WTC11 (cell line): ENCODE results near the gene CAPN1.

Experiments used
- CTCF ChIP-seq: fragments of 200-600 bp; IDR thresholded peaks from 2 replicates; pipeline ENCODE4 v1.8.0; 2022; ENCODE audit warnings: antibody characterized with exemption
- ESRRA ChIP-seq: sonication (generic); formaldehyde crosslinking; IDR thresholded peaks from 2 replicates; pipeline ENCODE4 v1.8.1; 2022; ENCODE audit warnings: mild to moderate bottlenecking, missing genetic modification reagents, borderline replicate concordance
- NFYB ChIP-seq: sonication (generic); formaldehyde crosslinking; conservative IDR thresholded peaks from 2 replicates; pipeline ENCODE4 v1.8.0; 2022; ENCODE audit warnings: low read depth, missing genetic modification reagents
- SMAD4 ChIP-seq: sonication (generic); formaldehyde crosslinking; IDR thresholded peaks from 2 replicates; pipeline ENCODE4 v1.8.0; 2022; ENCODE audit warnings: mild to moderate bottlenecking, missing genetic modification reagents
- TF ChIP-seq, protein P1 (sequence below): sonication (generic); formaldehyde crosslinking; IDR thresholded peaks from 2 replicates; pipeline ENCODE4 v1.8.1; 2023; ENCODE audit warnings: mild to moderate bottlenecking, missing genetic modification reagents
- TF ChIP-seq, protein P2 (sequence below): sonication (generic); formaldehyde crosslinking; IDR thresholded peaks from 2 replicates; pipeline ENCODE4 v1.8.0; 2022; ENCODE audit warnings: mild to moderate bottlenecking, missing genetic modification reagents

DNA sequence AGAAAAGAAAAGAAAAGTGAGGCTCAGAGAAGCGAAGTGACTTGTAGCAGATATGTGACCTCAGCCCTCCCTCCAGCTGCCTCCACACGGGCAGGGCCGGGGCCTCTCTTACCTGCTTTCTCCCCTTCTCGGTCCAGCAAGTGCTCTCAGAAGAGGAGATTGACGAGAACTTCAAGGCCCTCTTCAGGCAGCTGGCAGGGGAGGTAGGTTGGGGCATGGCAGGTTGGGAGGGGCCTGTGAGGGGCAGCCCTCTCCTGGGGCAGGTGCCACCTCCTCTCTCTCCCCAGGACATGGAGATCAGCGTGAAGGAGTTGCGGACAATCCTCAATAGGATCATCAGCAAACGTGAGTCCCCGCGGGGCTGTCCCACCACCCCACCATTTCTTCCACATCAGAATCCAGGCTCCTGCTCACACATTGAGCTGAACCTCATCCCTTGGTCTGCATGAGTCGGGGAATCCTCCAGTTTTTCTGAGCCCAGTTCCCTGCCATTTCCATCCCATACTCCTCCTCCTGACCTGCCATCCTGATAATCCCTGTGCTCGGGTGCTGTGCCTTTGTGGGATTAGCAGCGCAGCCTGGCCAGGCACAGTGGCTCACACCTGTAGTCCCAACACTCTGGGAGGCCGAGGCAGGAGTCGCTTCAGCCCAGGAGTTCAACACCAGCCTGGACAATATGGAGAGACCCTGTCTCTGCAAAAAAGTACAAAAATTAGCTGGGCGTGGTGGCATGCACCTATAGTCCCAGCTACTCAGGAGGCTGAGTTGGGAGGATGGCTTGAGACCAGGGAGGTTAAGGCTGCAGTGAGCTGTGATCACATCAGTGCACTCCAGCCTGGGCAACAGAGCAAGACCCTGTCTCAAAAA is 26.4 kb downstream of the CAPN1 start:
- TF ChIP-seq CTCF = no peak
- no peak for TF ChIP-seq SMAD4 (CRISPR knock-in tag)
- no peak for TF ChIP-seq NFYB
- TF ChIP-seq, protein P1, sequence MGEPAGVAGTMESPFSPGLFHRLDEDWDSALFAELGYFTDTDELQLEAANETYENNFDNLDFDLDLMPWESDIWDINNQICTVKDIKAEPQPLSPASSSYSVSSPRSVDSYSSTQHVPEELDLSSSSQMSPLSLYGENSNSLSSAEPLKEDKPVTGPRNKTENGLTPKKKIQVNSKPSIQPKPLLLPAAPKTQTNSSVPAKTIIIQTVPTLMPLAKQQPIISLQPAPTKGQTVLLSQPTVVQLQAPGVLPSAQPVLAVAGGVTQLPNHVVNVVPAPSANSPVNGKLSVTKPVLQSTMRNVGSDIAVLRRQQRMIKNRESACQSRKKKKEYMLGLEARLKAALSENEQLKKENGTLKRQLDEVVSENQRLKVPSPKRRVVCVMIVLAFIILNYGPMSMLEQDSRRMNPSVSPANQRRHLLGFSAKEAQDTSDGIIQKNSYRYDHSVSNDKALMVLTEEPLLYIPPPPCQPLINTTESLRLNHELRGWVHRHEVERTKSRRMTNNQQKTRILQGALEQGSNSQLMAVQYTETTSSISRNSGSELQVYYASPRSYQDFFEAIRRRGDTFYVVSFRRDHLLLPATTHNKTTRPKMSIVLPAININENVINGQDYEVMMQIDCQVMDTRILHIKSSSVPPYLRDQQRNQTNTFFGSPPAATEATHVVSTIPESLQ (CRISPR knock-in tag) = no peak
- TF ChIP-seq ESRRA (CRISPR knock-in tag) = no peak
- TF ChIP-seq, protein P2, sequence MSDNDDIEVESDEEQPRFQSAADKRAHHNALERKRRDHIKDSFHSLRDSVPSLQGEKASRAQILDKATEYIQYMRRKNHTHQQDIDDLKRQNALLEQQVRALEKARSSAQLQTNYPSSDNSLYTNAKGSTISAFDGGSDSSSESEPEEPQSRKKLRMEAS (CRISPR knock-in tag) = no peak
